Chondrocyte (in vitro differentiated cells): ENCODE measurements around the gene MAP1B. TPM values are rescaled to one million over a fixed set of nuclear protein-coding genes. Genes with fewer than 3 reads are reported as not detected.

Experiments used
- DNase-seq: peaks from one replicate; pipeline ENCODE4 v3.0.0; 2021; ENCODE audit warnings: mixed read lengths, low spot score
- H3K27ac Mint-ChIP-seq: one replicate; pipeline ENCODE4 v1.8.0; 2021; ENCODE audit warnings: mild to moderate bottlenecking, moderate library complexity, mixed read lengths; ENCODE audit not compliant: unreplicated experiment
- H3K27me3 Mint-ChIP-seq: 2 replicates; pipeline ENCODE4 v1.8.0; 2021; ENCODE audit warnings: low read depth, mixed read lengths
- H3K36me3 Mint-ChIP-seq: 2 replicates; pipeline ENCODE4 v1.8.0; 2021; ENCODE audit warnings: low read depth, mixed read lengths
- H3K4me1 Mint-ChIP-seq: 2 replicates; pipeline ENCODE4 v1.8.0; 2021; ENCODE audit warnings: low read depth, mild to moderate bottlenecking, mixed read lengths
- H3K4me3 Mint-ChIP-seq: one replicate; pipeline ENCODE4 v1.8.0; 2021; ENCODE audit warnings: mild to moderate bottlenecking, moderate library complexity, mixed read lengths; ENCODE audit not compliant: unreplicated experiment
- H3K9me3 Mint-ChIP-seq: 2 replicates; pipeline ENCODE4 v1.8.0; 2021; ENCODE audit warnings: low read depth, mixed read lengths
- CTCF ChIP-seq: fragments of 200-600 bp; sonication (generic); IDR thresholded peaks from 2 replicates; pipeline ENCODE4 v1.5.0; 2021; ENCODE audit warnings: antibody characterized with exemption, mild to moderate bottlenecking, moderate library complexity
- total RNA-seq: library from RNA; stranded (reverse); gene quantifications from 3 replicates; pipeline ENCODE4 v1.2.1, GENCODE V29; 2021

Gene MAP1B
- total RNA-seq, 1 donor from 2014 or later, result 411 TPM

GRCh38 chr5:72140711-72141110 is 33.4 kb downstream of the MAP1B start:
- no peak for TF ChIP-seq CTCF
- Mint-ChIP-seq H3K4me3 (peak overlapping the region; percentile 14), H3K27ac (peak overlapping the region; percentile 95), H3K9me3 (no peaks in the 10 kb centered on the region), H3K4me1 (peaks cover 92% of the 10 kb centered on the region), H3K36me3 (peaks cover 34% of the 10 kb centered on the region), H3K27me3 (no peaks in the 10 kb centered on the region)
- no peak for DNase-seq

GRCh38 chr5:72141440-72142355 is 34.4 kb downstream of the MAP1B start:
- no peak for TF ChIP-seq CTCF
- Mint-ChIP-seq H3K4me1 (peaks cover 96% of the 10 kb centered on the region), H3K36me3 (peaks cover 33% of the 10 kb centered on the region), H3K9me3 (no peaks in the 10 kb centered on the region), H3K27ac (peak overlapping the region; percentile 95), H3K4me3 (no peak overlapping the region), H3K27me3 (no peaks in the 10 kb centered on the region)
- no peak for DNase-seq

- TF ChIP-seq CTCF, result no peak
Measured at GRCh38 chr5:72144762-72145161, 37.5 kb downstream of the MAP1B start.

GRCh38 chr5:72145348-72145747 is 38.1 kb downstream of the MAP1B start:
- no peak for DNase-seq
- TF ChIP-seq CTCF, result no peak
- H3K27ac Mint-ChIP-seq, result peak overlapping the region; percentile 73
- peaks cover 84% of the 10 kb centered on the region for H3K4me1 Mint-ChIP-seq
- no peaks in the 10 kb centered on the region for H3K27me3 Mint-ChIP-seq
- no peaks in the 10 kb centered on the region for H3K9me3 Mint-ChIP-seq
- no peak overlapping the region for H3K4me3 Mint-ChIP-seq
- H3K36me3 Mint-ChIP-seq, result peaks cover 46% of the 10 kb centered on the region

More at GRCh38 chr5:72144762-72145161, 37.5 kb downstream of the MAP1B start:
- peak overlapping the region; percentile 73 for H3K27ac Mint-ChIP-seq
- H3K27me3 Mint-ChIP-seq, result no peaks in the 10 kb centered on the region
- peaks cover 47% of the 10 kb centered on the region for H3K36me3 Mint-ChIP-seq
- H3K4me1 Mint-ChIP-seq, result peaks cover 83% of the 10 kb centered on the region
- H3K9me3 Mint-ChIP-seq, result no peaks in the 10 kb centered on the region
- H3K4me3 Mint-ChIP-seq, result no peak overlapping the region
- no peak for DNase-seq

- Mint-ChIP-seq H3K4me3 (no peak overlapping the region), H3K4me1 (peaks cover 84% of the 10 kb centered on the region), H3K27me3 (no peaks in the 10 kb centered on the region), H3K36me3 (peaks cover 44% of the 10 kb centered on the region), H3K27ac (peak overlapping the region; percentile 68), H3K9me3 (no peaks in the 10 kb centered on the region)
- no peak for DNase-seq
- no peak for TF ChIP-seq CTCF
Measured at GRCh38 chr5:72146056-72146455, 38.8 kb downstream of the MAP1B start.
